Measurements from ENCODE around the gene ALDH3B1. TPM values are rescaled to one million over a fixed set of nuclear protein-coding genes. Genes with fewer than 3 reads are reported as not detected.

ALDH3B1 gene
- total RNA-seq, 1 experiment from 2014 or later: 28.1 TPM

GRCh38 chr11:68052137-68052873 is 42.2 kb downstream of the ALDH3B1 start:
- H3K4me1 ChIP-seq (ENCODE audit: insufficient read depth, low read length): no peaks in the 10 kb centered on the region

GRCh38 chr11:68053117-68053516 is 43.0 kb downstream of the ALDH3B1 start:
- DNase-seq (no peak), ATAC-seq (no peak)
- peaks cover 16% of the 10 kb centered on the region; the same call in 1 of the 2 replicates for H3K36me3 ChIP-seq (ENCODE audit: low read depth, low read length)
- no peaks in the 10 kb centered on the region for H3K4me1 ChIP-seq (ENCODE audit: insufficient read depth, low read length)
- no peaks in the 10 kb centered on the region for H3K9me3 ChIP-seq (ENCODE audit: low read length)
- no peak overlapping the region for H3K27ac ChIP-seq (ENCODE audit: low read length)
- no peak for TF ChIP-seq CTCF (conservative IDR thresholded peaks at IDR 0.05; ENCODE audit: low read depth, low read length)
- no peak for TF ChIP-seq EZH2phosphoT487 (IDR thresholded peaks at IDR 0.05; ENCODE audit: borderline replicate concordance, low read length)
- TF ChIP-seq EZH2 (IDR thresholded peaks at IDR 0.05; ENCODE audit: low read length, unreplicated experiment): no peak
- no peaks in the 10 kb centered on the region for H3K79me2 ChIP-seq (ENCODE audit: low read length)
- intact Hi-C loops (cut with micrococcal nuclease): no loop called here
- no peak overlapping the region for H2AFZ ChIP-seq (ENCODE audit: low read length)
- no peaks in the 10 kb centered on the region for H3K27me3 ChIP-seq (ENCODE audit: low read length)
- ChIA-PET POLR2A (ENCODE audit: unreplicated experiment) (interaction anchor here (0.6 kb wide), 1 partner anchor 46 kb away, joined by 3 read pairs; no protein-coding TSS in a partner anchor), CTCF (no interaction called here)
- no peak overlapping the region for H3K4me2 ChIP-seq (ENCODE audit: low read length)
- no peak overlapping the region for H3K4me3 ChIP-seq (ENCODE audit: low read length)
- BruUV-seq (replicated peaks): no TSS peak
- H3K9me2 ChIP-seq (replicated peaks; ENCODE audit: low read length): no peaks in the 10 kb centered on the region
- H3K9ac ChIP-seq (ENCODE audit: low read length): no peak overlapping the region
- no peaks in the 10 kb centered on the region for H4K20me1 ChIP-seq (ENCODE audit: low read length)
- H3F3A ChIP-seq (ENCODE audit: low read length, unreplicated experiment): no peaks in the 10 kb centered on the region

More at GRCh38 chr11:68052137-68052873, 42.2 kb downstream of the ALDH3B1 start:
- Histone ChIP-seq H3K79me2 (ENCODE audit: low read length) (no peaks in the 10 kb centered on the region), H4K20me1 (ENCODE audit: low read length) (no peaks in the 10 kb centered on the region), H3K4me2 (ENCODE audit: low read length) (no peak overlapping the region), H3K9me3 (ENCODE audit: low read length) (no peaks in the 10 kb centered on the region), H3K27ac (ENCODE audit: low read length) (no peak overlapping the region), H2AFZ (ENCODE audit: low read length) (no peak overlapping the region), H3F3A (ENCODE audit: low read length, unreplicated experiment) (no peaks in the 10 kb centered on the region), H3K9me2 (replicated peaks; ENCODE audit: low read length) (no peaks in the 10 kb centered on the region), H3K9ac (ENCODE audit: low read length) (no peak overlapping the region), H3K27me3 (ENCODE audit: low read length) (no peaks in the 10 kb centered on the region), H3K4me3 (ENCODE audit: low read length) (no peak overlapping the region), H3K36me3 (ENCODE audit: low read depth, low read length) (peaks cover 11% of the 10 kb centered on the region; the same call in 1 of the 2 replicates)
- CTCF ChIA-PET: no interaction called here
- ATAC-seq (peak; percentile 6), DNase-seq (no peak)
- BruUV-seq (replicated peaks): no TSS peak
- no peak for TF ChIP-seq EZH2phosphoT487 (IDR thresholded peaks at IDR 0.05; ENCODE audit: borderline replicate concordance, low read length)
- no peak for TF ChIP-seq EZH2 (IDR thresholded peaks at IDR 0.05; ENCODE audit: low read length, unreplicated experiment)
- TF ChIP-seq CTCF (conservative IDR thresholded peaks at IDR 0.05; ENCODE audit: low read depth, low read length): no peak
- POLR2A ChIA-PET (ENCODE audit: unreplicated experiment): interaction anchor here (0.6 kb wide), 1 partner anchor 47 kb away, joined by 3 read pairs; no protein-coding TSS in a partner anchor
- intact Hi-C loops (cut with micrococcal nuclease): no loop called here

All from PC-3 (cell line).